Endodermal cell (in vitro differentiated cells): ENCODE measurements around the gene PRDM12. TPM values are rescaled to one million over a fixed set of nuclear protein-coding genes. Genes with fewer than 3 reads are reported as not detected.
"Not testable (repeated sequence)": the region's sequence is repeated elsewhere in the genome, so short reads cannot be mapped to it uniquely, and the experiment has no call there.

Experiments used
- DNase-seq: peaks from one replicate; pipeline ENCODE4 v3.0.0-alpha.2; 2017
- H3K27ac ChIP-seq: 2 replicates; pipeline ENCODE4 v1.5.1; 2013; ENCODE audit warnings: mild to moderate bottlenecking, low read depth, low read length, moderate library complexity
- H3K27me3 ChIP-seq: 2 replicates; pipeline ENCODE4 v1.6.1; 2013; ENCODE audit warnings: mild to moderate bottlenecking, low read length, moderate library complexity; ENCODE audit not compliant: insufficient read depth, control insufficient read depth, poor library complexity, severe bottlenecking
- H3K36me3 ChIP-seq: 2 replicates; pipeline ENCODE4 v1.7.0; 2013; ENCODE audit warnings: mild to moderate bottlenecking, low read length, moderate library complexity; ENCODE audit not compliant: control insufficient read depth, insufficient read depth
- H3K4me1 ChIP-seq: one replicate; pipeline ENCODE4 v1.7.0; 2013; ENCODE audit warnings: low read length; ENCODE audit not compliant: control insufficient read depth, insufficient read depth
- H3K4me3 ChIP-seq: 2 replicates; pipeline ENCODE4 v1.5.1; 2013; ENCODE audit warnings: mild to moderate bottlenecking, low read length, moderate library complexity
- H3K9ac ChIP-seq: 2 replicates; pipeline ENCODE4 v1.6.1; 2013; ENCODE audit warnings: mild to moderate bottlenecking, low read length, moderate library complexity; ENCODE audit not compliant: poor library complexity, severe bottlenecking; ENCODE audit errors: extremely low read depth
- H3K9me3 ChIP-seq: 2 replicates; pipeline ENCODE4 v1.6.1; 2013; ENCODE audit warnings: mild to moderate bottlenecking, low read length, moderate library complexity; ENCODE audit not compliant: control insufficient read depth
- H3K27ac Mint-ChIP-seq: 2 replicates; pipeline ENCODE4 v1.8.0; 2020; ENCODE audit warnings: mixed read lengths
- H3K27me3 Mint-ChIP-seq: 2 replicates; pipeline ENCODE4 v1.8.0; 2021; ENCODE audit warnings: mild to moderate bottlenecking, mixed read lengths; ENCODE audit not compliant: insufficient read depth
- H3K36me3 Mint-ChIP-seq: 2 replicates; pipeline ENCODE4 v1.8.0; 2020; ENCODE audit warnings: low read depth, mixed read lengths
- H3K4me1 Mint-ChIP-seq: 2 replicates; pipeline ENCODE4 v1.8.0; 2020; ENCODE audit warnings: mixed read lengths
- H3K4me3 Mint-ChIP-seq: 2 replicates; pipeline ENCODE4 v1.8.0; 2020; ENCODE audit warnings: mild to moderate bottlenecking, moderate library complexity, mixed read lengths
- H3K9me3 Mint-ChIP-seq: 2 replicates; pipeline ENCODE4 v1.8.0; 2020; ENCODE audit warnings: mild to moderate bottlenecking, mixed read lengths
- CTCF ChIP-seq: fragments of 200-600 bp; sonication (generic); conservative IDR thresholded peaks from 2 replicates; pipeline ENCODE4 v1.5.0; 2021; ENCODE audit warnings: antibody characterized with exemption, mild to moderate bottlenecking
- WGBS, 2 experiments: methylation state at CpG; one replicate each; pipeline versions ENCODE4 v1.1.5 to v1.1.7; 2013; ENCODE audit warnings: missing lambda C conversion rate in 2 of 2, mixed read lengths in 1 of 2; ENCODE audit not compliant: insufficient coverage in 1 of 2, insufficient read length in 1 of 2; 5-methylcytosine and 5-hydroxymethylcytosine counted together
- total RNA-seq, 2 donors: library from RNA; stranded (reverse); fragmentation: NEBNext Ultra II Directional in 1 of 2; extraction: Animal tissue kit (Norgen Biotek cat#: 25700) in 1 of 2; gene quantifications; 2 replicates in 1 of 2; 3 replicates in 1 of 2; pipeline ENCODE4 v1.2.1, GENCODE V29; 2021

Gene PRDM12
- total RNA-seq, 2 donors from 2014 or later = not detected

DNA sequence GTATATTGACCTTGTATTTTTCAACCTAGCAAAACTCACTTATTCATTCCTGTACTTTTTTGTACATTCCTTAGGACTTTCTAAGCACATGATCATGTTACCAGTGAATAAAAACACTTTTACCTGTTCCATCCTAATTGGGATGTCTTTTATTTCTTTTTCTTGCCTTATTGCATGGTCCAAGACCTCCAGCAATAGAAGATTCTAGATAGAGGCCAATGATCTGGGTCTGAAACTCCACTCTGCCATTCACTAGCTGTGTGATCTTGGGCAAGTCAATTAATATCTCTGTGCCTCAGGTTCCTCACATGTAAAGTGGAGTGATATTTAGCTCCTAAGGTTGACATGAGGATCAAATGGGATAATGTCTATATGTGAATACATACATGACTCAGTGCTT lies 20.7 kb downstream of the PRDM12 start:
- DNase-seq = no peak
- Histone ChIP-seq H3K36me3 (no peaks in the 10 kb centered on the region), H3K9ac (no peak overlapping the region), H3K27me3 (peaks cover 18% of the 10 kb centered on the region), H3K4me1 (no peaks in the 10 kb centered on the region), H3K27ac (no peak overlapping the region), H3K4me3 (no peak overlapping the region), H3K9me3 (peaks cover 9% of the 10 kb centered on the region)
- H3K4me3 Mint-ChIP-seq = no peak overlapping the region
- H3K9me3 Mint-ChIP-seq = peaks cover 8% of the 10 kb centered on the region
- H3K27ac Mint-ChIP-seq = no peak overlapping the region
- no peaks in the 10 kb centered on the region for H3K36me3 Mint-ChIP-seq
- H3K4me1 Mint-ChIP-seq = peaks cover 2% of the 10 kb centered on the region
- no peak for TF ChIP-seq CTCF
- H3K27me3 Mint-ChIP-seq = peaks cover 32% of the 10 kb centered on the region

DNA sequence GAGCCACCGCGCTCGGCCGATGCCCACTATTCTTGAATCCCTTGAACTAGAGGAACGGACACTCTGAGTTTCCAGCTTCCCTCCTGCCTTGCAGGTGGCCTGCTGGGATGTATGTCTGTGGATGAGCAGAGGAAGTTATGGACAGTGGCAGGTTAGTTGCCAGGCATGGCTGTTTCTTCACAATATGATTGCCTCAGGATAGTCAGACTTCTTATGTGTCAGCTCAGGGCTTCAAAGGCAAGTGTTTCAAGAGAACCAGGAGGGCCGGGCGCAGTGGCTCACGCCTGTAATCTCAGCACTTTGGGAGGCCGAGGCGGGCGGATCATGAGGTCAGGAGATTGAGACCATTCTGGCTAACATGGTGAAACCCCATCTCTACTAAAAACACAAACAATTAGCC lies 21.6 kb downstream of the PRDM12 start:
- not testable (repeated sequence) for H3K4me3 Mint-ChIP-seq, H3K36me3 Mint-ChIP-seq
- H3K27me3 Mint-ChIP-seq = peaks cover 23% of the 10 kb centered on the region

DNA sequence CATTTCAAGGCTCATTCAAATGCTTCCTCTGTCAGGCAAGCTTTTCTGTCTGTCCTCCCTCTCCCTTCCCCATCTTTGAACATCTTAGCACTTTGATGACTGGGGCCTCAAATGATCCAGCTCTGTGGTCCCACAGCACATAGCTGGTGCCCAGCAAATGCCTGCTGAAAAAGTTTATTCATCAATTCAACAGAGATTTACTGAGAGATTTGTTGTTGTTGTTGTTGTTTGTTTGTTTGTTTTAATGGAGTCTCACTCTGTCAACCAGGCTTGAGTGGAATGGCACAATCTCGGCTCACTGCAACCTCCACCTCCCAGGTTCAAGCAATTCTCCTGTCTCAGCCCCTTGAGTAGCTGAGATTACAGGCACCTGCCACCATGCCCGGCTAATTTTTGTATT lies 23.2 kb downstream of the PRDM12 start:
- peaks cover 12% of the 10 kb centered on the region for H3K27me3 Mint-ChIP-seq
- no peaks in the 10 kb centered on the region for H3K36me3 Mint-ChIP-seq
- Histone ChIP-seq H3K9me3 (peaks cover 9% of the 10 kb centered on the region), H3K36me3 (no peaks in the 10 kb centered on the region), H3K9ac (no peak overlapping the region), H3K4me1 (no peaks in the 10 kb centered on the region), H3K27ac (no peak overlapping the region), H3K4me3 (no peak overlapping the region), H3K27me3 (no peaks in the 10 kb centered on the region)
- DNase-seq = no peak
- H3K4me1 Mint-ChIP-seq = peaks cover 9% of the 10 kb centered on the region
- no peak for TF ChIP-seq CTCF
- no peak overlapping the region for H3K27ac Mint-ChIP-seq
- no peak overlapping the region for H3K4me3 Mint-ChIP-seq
- peaks cover 8% of the 10 kb centered on the region for H3K9me3 Mint-ChIP-seq
- whole genome bisulfite sequencing, 2 experiments = 100% methylated on average over 2 of the region's 2 CpGs; no CpG with 5 or more reads in 1 of the 2 experiments

More for the DNA sequence above, 21.6 kb downstream of the PRDM12 start:
- not testable (repeated sequence) for H3K4me1 Mint-ChIP-seq, DNase-seq, H3K4me3 ChIP-seq, H3K27ac Mint-ChIP-seq, H3K27ac ChIP-seq, H3K36me3 ChIP-seq, H3K9me3 Mint-ChIP-seq, H3K9me3 ChIP-seq, H3K4me1 ChIP-seq, H3K9ac ChIP-seq, H3K27me3 ChIP-seq
- WGBS, 2 experiments = 85 to 91% methylated on average over 10 to 11 of the region's 11 CpGs

DNA sequence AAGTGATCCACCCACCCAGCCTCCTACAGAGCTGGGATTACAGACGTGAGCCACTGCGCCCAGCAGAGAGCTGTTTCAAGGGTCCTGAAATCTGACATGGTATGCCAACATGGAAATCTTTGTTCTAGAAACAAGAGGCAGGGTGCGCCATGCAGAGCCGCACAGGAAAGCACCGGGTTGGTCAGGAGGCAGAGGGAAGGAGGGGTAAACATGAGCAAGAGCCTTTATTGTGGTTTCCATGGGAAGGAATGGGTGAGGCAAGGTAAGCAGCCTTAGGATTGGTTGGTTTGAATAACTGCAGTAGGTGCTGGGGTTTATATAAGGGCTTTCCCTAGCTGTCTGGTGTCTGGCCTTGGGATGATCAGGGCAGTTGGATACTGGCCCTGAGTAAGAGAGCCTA lies 23.7 kb downstream of the PRDM12 start:
- no peak overlapping the region for H3K4me3 ChIP-seq
- H3K9me3 ChIP-seq = peaks cover 9% of the 10 kb centered on the region
- DNase-seq = no peak
- no peak overlapping the region for H3K4me3 Mint-ChIP-seq
- no peak overlapping the region for H3K27ac Mint-ChIP-seq
- H3K36me3 Mint-ChIP-seq = no peaks in the 10 kb centered on the region
- H3K27me3 Mint-ChIP-seq = peaks cover 12% of the 10 kb centered on the region
- H3K9me3 Mint-ChIP-seq = peaks cover 8% of the 10 kb centered on the region
- no peaks in the 10 kb centered on the region for H3K36me3 ChIP-seq
- H3K4me1 Mint-ChIP-seq = peaks cover 13% of the 10 kb centered on the region
- TF ChIP-seq CTCF = no peak
- no peaks in the 10 kb centered on the region for H3K27me3 ChIP-seq
- WGBS, 2 experiments = 89 to 91% methylated on average over 5 of the region's 5 CpGs
- no peaks in the 10 kb centered on the region for H3K4me1 ChIP-seq
- H3K27ac ChIP-seq = no peak overlapping the region
- H3K9ac ChIP-seq = no peak overlapping the region
